GM12801 (cell line): ENCODE measurements around the gene KRTAP29-1.
"Not testable (repeated sequence)": the region's sequence is repeated elsewhere in the genome, so short reads cannot be mapped to it uniquely, and the experiment has no call there.

Experiments
- TF ChIP-seq, protein P1 (sequence below): IDR thresholded peaks from one replicate; pipeline ENCODE4 v1.5.1; 2011; ENCODE audit warnings: control low read depth; ENCODE audit not compliant: insufficient read length; ENCODE audit errors: extremely low read depth

The KRTAP29-1 gene

DNA sequence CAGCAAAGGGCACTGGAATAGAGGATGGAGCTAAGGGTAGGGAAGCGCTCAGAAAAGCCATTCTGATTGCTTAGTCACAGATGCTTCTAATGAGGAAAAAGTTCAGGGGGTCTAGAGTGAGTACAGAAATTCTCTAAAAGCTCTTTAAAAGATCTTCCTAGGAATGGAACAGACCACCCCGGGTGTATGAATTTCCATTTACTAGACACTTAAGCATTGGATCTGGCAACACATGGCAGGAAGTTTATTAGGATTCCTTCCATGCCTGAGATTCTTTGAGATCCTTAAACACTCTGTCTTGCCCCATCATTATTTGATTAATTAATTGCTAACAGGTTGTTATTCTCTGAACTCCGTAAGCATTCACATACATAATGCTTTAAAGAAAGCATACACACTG lies 18.6 kb downstream of the KRTAP29-1 start:
- TF ChIP-seq, protein P1, sequence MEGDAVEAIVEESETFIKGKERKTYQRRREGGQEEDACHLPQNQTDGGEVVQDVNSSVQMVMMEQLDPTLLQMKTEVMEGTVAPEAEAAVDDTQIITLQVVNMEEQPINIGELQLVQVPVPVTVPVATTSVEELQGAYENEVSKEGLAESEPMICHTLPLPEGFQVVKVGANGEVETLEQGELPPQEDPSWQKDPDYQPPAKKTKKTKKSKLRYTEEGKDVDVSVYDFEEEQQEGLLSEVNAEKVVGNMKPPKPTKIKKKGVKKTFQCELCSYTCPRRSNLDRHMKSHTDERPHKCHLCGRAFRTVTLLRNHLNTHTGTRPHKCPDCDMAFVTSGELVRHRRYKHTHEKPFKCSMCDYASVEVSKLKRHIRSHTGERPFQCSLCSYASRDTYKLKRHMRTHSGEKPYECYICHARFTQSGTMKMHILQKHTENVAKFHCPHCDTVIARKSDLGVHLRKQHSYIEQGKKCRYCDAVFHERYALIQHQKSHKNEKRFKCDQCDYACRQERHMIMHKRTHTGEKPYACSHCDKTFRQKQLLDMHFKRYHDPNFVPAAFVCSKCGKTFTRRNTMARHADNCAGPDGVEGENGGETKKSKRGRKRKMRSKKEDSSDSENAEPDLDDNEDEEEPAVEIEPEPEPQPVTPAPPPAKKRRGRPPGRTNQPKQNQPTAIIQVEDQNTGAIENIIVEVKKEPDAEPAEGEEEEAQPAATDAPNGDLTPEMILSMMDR, result no peak

DNA sequence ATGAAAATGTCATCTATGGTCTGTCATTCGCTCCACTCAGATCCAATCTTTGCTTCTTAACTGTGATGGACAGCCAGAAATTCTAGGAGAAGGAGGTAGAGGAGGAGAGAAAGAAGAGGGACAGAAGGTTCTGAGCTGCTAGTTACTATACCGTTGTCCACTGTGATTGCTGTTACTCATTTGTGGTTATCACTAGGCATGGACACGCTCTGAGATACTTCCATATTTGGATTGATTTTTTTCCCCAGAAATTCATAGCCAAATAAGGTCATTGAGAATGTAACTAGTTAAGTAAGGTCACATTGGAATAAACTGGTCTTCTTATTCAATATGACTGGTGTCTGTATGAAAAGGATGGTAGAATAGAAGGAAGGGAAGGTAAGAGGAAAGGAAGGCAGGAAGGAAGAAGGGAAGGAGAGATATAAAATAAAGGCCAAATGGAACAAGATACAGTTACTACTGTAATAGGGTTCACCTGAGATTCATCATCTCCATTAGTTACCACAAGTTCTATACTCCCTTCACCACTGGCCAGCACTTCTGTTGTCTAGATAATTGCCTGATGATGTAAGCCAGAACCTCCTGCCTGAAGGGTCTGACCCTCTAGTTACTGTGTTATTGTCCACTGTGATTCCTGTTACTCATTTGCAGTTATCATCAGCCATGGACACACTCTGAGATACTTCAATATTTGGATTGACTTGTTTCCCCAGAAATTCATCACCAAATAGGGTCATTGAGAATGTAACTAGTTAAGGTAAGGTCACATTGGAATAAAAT lies 24.3 kb downstream of the KRTAP29-1 start:
- TF ChIP-seq, protein P1, result no peak

DNA sequence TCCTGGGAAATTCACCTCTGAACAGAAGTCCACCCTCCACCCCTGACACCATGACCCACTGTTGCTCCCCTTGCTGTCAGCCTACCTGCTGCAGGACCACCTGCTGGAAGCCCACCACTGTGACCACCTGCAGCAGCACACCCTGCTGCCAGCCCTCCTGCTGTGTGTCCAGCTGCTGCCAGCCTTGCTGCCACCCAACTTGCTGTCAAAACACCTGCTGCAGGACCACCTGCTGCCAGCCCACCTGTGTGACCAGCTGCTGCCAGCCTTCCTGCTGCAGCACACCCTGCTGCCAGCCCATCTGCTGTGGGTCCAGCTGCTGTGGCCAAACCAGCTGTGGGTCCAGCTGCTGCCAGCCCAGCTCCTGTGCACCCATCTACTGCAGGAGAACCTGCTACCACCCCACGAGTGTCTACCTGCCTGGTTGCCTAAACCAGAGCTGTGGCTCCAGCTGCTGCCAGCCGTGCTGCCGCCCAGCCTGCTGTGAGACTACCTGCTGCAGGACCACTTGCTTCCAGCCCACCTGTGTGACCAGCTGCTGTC lies 26.9 kb downstream of the KRTAP29-1 start, which contains the start of gene KRTAP9-7:
Gene KRTAP9-7 (plus strand): TSS at position 51 of the 543 bp plus-strand sequence. CDS start 0 bp downstream, at position 51.
- TF ChIP-seq, protein P1, result not testable (repeated sequence)

DNA sequence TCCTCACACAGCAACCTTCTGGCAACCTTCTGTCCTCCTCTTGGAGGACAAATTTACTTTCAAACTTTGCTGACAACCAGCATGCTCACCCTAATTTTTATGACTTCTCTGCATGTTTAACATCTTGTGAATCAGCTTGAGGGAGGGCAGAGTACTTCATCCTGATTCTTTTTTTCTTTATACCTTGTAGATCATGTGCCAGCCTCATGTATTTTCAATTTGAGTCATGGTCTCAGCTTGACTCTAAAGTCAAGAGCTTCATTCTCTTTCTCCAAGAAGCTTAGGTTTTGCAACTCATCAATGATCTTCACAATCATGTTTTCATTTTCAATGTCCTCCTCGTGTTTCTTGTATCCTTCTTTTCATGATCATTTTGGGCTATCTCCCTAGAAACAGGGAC lies 30.8 kb downstream of the KRTAP29-1 start:
- TF ChIP-seq, protein P1, result no peak

DNA sequence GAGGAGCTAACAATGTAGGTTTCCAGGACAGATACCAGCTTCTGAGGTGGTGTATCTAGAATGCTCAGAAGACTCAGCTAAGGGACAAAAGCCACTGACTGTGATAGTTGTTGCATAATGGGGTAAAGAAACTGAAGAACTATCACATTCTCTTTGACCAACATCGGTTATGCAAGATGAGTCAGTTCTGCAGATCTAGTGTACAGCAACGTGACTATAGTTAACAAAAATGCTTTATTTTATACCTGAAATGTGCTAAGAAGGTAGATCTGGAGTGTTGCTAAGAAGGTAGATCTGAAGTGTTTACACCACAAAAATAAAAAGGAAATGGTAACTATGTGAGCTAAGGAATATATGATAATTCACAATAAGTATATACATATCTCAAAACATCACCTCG lies 34.9 kb downstream of the KRTAP29-1 start:
- TF ChIP-seq, protein P1, result no peak

DNA sequence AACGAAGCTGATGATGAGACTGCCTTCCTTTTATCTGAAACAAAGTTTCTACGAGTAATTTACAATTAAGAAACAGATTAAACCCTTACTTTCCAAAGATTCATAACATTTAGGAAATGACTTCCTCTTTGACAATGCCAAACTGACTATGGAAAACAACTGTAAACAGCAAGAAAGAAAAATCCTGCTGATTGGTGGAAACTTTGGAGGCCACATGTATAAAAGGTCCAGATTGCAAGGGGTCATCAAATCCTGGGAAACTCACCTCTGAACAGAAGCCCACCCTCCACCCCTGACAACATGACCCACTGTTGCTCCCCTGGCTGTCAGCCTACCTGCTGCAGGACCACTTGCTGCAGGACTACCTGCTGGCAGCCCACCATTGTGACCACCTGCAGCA lies 37.6 kb downstream of the KRTAP29-1 start, which contains the start of gene KRTAP9-6:
Gene KRTAP9-6 (plus strand): TSS at position 301 of the 400 bp plus-strand sequence. CDS start 0 bp downstream, at position 301.
- TF ChIP-seq, protein P1, result no peak

DNA sequence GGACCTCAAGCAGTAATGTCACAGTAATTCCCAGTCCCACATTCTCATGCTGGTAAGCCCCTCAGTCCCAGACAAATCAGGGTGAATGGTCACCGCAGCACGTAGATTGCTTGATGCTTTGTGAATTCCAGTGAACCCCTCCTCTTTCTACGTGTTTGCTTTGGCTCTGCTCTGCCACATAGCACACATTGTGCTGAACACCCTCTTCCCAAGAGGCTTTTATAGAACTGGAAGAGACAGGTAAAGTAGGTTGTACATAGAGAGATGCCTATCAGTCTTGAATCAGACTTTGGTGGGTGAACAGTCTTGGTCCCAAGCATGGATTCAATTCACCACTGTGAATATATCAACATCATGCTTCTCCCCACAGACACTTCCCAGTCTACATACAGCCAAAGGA lies 38.1 kb downstream of the KRTAP29-1 start:
- TF ChIP-seq, protein P1, result no peak
